A673 (cell line): ENCODE measurements around the gene SLC66A1. TPM values are rescaled to one million over a fixed set of nuclear protein-coding genes. Genes with fewer than 3 reads are reported as not detected.

Source experiments
- BruUV-seq: library from RNA; stranded (reverse); fragments of 400-500 nt; replicated peaks from 2 replicates; lab custom pipeline; 2021; lab: Mats Ljungman, UMichigan
- CTCF ChIA-PET: fragments of 300-600 bp; sonication (Branson Sonifier 250); formaldehyde crosslinking; loops from one replicate; lab custom pipeline; 2022; ENCODE audit warnings: antibody characterized with exemption; lab: Charles Lee
- POLR2A ChIA-PET: fragments of 300-600 bp; sonication (Branson Sonifier 250); formaldehyde crosslinking; loops from one replicate; lab custom pipeline; 2022; ENCODE audit warnings: antibody characterized with exemption; ENCODE audit not compliant: low non-redundant PET; lab: Charles Lee
- DNase-seq: peaks from one replicate; pipeline ENCODE4 v3.0.0-alpha.2; 2015; ENCODE audit warnings: low spot score
- H3K27ac ChIP-seq: fragments of 200-600 bp; sonication (generic); 2 replicates; pipeline ENCODE4 v1.5.1; 2016; ENCODE audit warnings: mixed run types, low read depth, mild to moderate bottlenecking, mixed read lengths, antibody characterized with exemption, low read length; ENCODE audit not compliant: poor library complexity, severe bottlenecking
- H3K27me3 ChIP-seq: fragments of 200-600 bp; sonication (generic); replicated peaks from 2 replicates; pipeline ENCODE4 v1.6.1; 2017; ENCODE audit warnings: mixed run types, low read depth, mild to moderate bottlenecking, mixed read lengths, antibody characterized with exemption, low read length; ENCODE audit not compliant: insufficient read depth, poor library complexity
- H3K36me3 ChIP-seq: fragments of 200-600 bp; sonication (generic); 2 replicates; pipeline ENCODE4 v1.6.1; 2016; ENCODE audit warnings: mixed run types, mild to moderate bottlenecking, mixed read lengths, antibody characterized with exemption, low read length; ENCODE audit not compliant: insufficient read depth, poor library complexity, severe bottlenecking
- H3K4me1 ChIP-seq: fragments of 200-600 bp; sonication (generic); 2 replicates; pipeline ENCODE4 v1.6.1; 2017; ENCODE audit warnings: mixed run types, mild to moderate bottlenecking, mixed read lengths, antibody characterized with exemption, low read length; ENCODE audit not compliant: insufficient read depth, poor library complexity, severe bottlenecking
- H3K4me3 ChIP-seq: fragments of 200-600 bp; sonication (generic); 2 replicates; pipeline ENCODE4 v1.5.1; 2016; ENCODE audit warnings: low read depth, mixed run types, mild to moderate bottlenecking, mixed read lengths, low read length; ENCODE audit not compliant: poor library complexity, severe bottlenecking
- H3K9me3 ChIP-seq: fragments of 200-600 bp; sonication (generic); 2 replicates; pipeline ENCODE4 v1.6.1; 2016; ENCODE audit warnings: mixed run types, low read depth, mild to moderate bottlenecking, mixed read lengths, antibody characterized with exemption, low read length; ENCODE audit not compliant: poor library complexity, severe bottlenecking
- CTCF ChIP-seq: fragments of 300-800, 200-600 bp; sonication (generic); conservative IDR thresholded peaks from 2 replicates; pipeline ENCODE4 v1.5.1; 2017; ENCODE audit warnings: low read depth, mild to moderate bottlenecking, antibody characterized with exemption, low read length, moderate library complexity, mixed read lengths
- EZH2 ChIP-seq: fragments of 200-600 bp; sonication (generic); IDR thresholded peaks from 2 replicates; pipeline ENCODE4 v1.6.1; 2017; ENCODE audit warnings: borderline replicate concordance, low read depth, mild to moderate bottlenecking, mixed read lengths, antibody characterized with exemption, low read length; ENCODE audit not compliant: poor library complexity, severe bottlenecking
- intact Hi-C: fragments of 100-400 bp; cut with micrococcal nuclease; formaldehyde crosslinking; loops from one replicate; pipeline ENCODE4 v1.10.0; 2022; ENCODE audit not compliant: unreplicated experiment
- total RNA-seq: library from RNA; stranded (reverse); gene quantifications from 2 replicates; pipeline ENCODE4 v1.2.3, GENCODE V29; 2021

Gene SLC66A1
- total RNA-seq, 1 experiment from 2014 or later = 18.3 TPM

DNA sequence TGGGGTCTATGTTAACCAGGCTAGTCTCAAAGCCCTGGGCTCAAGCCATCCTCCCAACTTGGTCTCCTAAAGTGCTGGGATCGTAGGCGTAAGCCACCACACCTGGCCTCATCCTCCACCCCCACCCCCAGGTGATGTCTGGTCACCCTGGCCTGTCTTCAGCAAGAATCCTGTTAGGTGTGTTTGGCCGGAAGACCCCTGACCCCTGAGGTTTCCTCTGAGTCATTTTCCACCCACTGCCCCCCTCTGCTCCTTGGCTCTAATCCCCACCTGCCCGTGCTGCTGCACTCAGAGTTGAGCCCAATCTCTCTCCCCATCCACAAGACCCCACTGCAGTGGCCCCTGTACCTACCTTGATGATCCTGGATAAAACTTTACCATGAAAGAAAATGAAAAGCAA, 25.2 kb downstream of the SLC66A1 start:
- H3K27me3 ChIP-seq = no peaks in the 10 kb centered on the region
- H3K36me3 ChIP-seq = no peaks in the 10 kb centered on the region
- TF ChIP-seq EZH2 (no peak), CTCF (no peak)
- intact Hi-C loops = no loop called here
- ChIA-PET POLR2A (no interaction called here), CTCF (no interaction called here)
- H3K4me1 ChIP-seq = no peaks in the 10 kb centered on the region
- no peak for DNase-seq
- no TSS peak for BruUV-seq
- H3K9me3 ChIP-seq = no peaks in the 10 kb centered on the region
- no peak overlapping the region for H3K4me3 ChIP-seq
- no peak overlapping the region for H3K27ac ChIP-seq

DNA sequence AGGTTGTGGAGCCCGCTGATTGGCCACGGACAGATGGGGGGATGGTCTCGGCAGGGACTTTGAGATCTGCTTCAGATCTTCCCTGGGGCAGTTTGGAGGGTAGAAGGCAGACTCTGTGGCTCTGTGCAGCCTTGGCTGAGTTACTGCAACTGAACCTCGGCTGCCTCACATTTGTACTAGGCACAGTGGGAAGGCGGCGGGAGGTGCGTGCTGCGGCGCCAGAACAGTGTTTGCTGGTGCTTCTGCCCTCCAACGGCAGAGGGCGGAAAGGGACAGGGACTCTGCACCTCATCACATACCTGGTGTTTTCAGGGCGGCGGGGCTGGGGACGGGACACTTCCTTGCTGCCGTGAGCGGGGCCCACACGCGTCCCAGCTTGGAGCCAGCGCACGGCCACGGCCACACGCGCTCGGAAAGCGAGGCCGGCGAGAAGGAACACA, 26.2 kb downstream of the SLC66A1 start:
- TF ChIP-seq CTCF = no peak
- TF ChIP-seq EZH2 = no peak
- H3K27ac ChIP-seq = no peak overlapping the region
- H3K4me3 ChIP-seq = no peak overlapping the region
- intact Hi-C loops = no loop called here
- no TSS peak for BruUV-seq
- H3K27me3 ChIP-seq = no peaks in the 10 kb centered on the region
- DNase-seq = no peak
- CTCF ChIA-PET = no interaction called here
- H3K4me1 ChIP-seq = no peaks in the 10 kb centered on the region
- H3K36me3 ChIP-seq = no peaks in the 10 kb centered on the region
- POLR2A ChIA-PET = no interaction called here
- no peaks in the 10 kb centered on the region for H3K9me3 ChIP-seq

DNA sequence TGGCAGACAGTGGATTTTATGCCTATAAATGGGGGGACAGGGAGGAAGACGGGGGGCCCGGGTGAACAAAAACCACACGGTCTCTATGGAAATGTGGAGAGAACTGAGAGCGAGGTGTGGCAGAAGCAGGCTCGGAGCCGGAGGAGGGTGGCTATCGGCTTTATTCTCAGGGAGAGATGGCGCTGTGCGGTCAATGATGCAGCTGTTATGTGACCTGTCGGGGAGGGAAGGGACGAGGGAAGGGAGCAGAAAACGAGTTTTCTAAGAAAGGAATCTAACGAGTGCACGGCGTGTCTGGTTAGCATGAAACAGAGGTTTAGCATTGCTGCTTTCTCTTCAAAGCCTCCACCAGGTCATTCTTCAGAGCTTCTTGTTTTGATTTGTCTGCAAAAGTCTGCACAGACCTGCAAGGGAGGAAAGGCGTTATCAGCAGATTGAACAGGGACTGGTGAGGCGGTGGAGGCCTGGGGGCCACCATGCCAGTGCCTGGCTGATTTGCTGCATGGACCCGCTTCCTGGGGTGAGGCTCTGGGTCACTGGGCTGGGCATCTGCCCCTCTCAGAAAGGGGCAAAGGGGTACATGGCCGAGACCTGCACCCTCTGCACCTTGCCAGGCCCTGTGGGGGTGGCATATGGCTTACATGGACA, 27.2 kb downstream of the SLC66A1 start:
- no peaks in the 10 kb centered on the region for H3K27me3 ChIP-seq
- BruUV-seq = TSS peak; percentile 71
- H3K4me1 ChIP-seq = no peaks in the 10 kb centered on the region
- no peaks in the 10 kb centered on the region for H3K9me3 ChIP-seq
- H3K27ac ChIP-seq = no peak overlapping the region
- intact Hi-C loops = no loop called here
- no peak overlapping the region for H3K4me3 ChIP-seq
- ChIA-PET CTCF (no interaction called here), POLR2A (no interaction called here)
- no peaks in the 10 kb centered on the region for H3K36me3 ChIP-seq
- no peak for DNase-seq
- no peak for TF ChIP-seq CTCF
- no peak for TF ChIP-seq EZH2
